ENCODE measurements around the gene BACH2. TPM values are rescaled to one million over a fixed set of nuclear protein-coding genes. Genes with fewer than 3 reads are reported as not detected.
A peak's percentile ranks its signal among the peaks of the same experiment; 100 is the strongest.
"Not testable (repeated sequence)": the region's sequence is repeated elsewhere in the genome, so short reads cannot be mapped to it uniquely, and the experiment has no call there.

The BACH2 gene
- total RNA-seq, 1 experiment from 2014 or later: not detected

- no peak overlapping the region for H3K4me3 ChIP-seq
- H3K27me3 ChIP-seq: peaks cover 5% of the 10 kb centered on the region
- H3K36me3 ChIP-seq: no peaks in the 10 kb centered on the region
- no peaks in the 10 kb centered on the region for H3K9me3 ChIP-seq
- peak; percentile 32 for DNase-seq
Measured at GRCh38 chr6:89895276-89895874, 401.3 kb downstream of the BACH2 start.

GRCh38 chr6:89894169-89894568, 402.5 kb downstream of the BACH2 start, which contains the start of gene GJA10:
Gene GJA10, plus strand, starts transcription at chr6:89894469. Its CDS starts 0 bp downstream, at chr6:89894469.
- no peak within 1 kb of the TSS for H3K4me3 ChIP-seq
- no peaks in the 10 kb centered on the region for H3K9me3 ChIP-seq
- H3K27me3 ChIP-seq: peaks cover 4% of the 10 kb centered on the region; the same call in 1 of the 2 replicates
- DNase-seq: no peak
- no peaks in the 10 kb centered on the region for H3K36me3 ChIP-seq

- H3K9me3 ChIP-seq, H3K27me3 ChIP-seq, H3K4me3 ChIP-seq, H3K36me3 ChIP-seq, DNase-seq: not testable (repeated sequence)
Measured at GRCh38 chr6:89892577-89892976, 404.1 kb downstream of the BACH2 start.

DNA sequence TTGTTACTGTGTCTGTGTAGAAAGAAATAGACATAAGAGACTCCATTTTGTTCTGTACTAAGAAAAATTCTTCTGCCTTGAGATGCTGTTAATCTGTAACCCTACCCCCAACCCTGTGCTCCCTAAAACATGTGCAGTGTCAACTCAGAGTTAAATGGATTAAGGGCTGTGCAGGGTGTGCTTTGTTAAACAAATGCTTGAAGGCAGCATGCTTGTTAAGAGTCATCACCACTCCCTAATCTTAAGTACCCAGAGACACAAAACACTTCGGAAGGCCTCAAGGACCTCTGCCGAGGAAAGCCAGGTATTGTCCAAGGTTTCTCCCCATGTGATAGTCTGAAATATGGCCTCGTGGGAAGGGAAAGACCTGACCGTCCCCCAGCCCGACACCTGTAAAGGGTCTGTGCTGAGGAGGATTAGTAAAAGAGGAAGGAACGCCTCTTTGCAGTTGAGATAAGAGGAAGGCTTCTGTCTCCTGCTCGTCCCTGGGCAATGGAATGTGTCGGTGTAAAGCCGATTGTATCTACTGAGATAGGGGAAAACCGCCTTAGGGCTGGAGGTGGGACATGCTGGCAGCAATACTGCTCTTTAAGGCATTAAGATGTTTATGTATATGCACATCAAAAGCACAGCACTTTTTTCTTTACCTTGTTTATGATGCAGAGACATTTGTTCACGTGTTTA, 405.7 kb downstream of the BACH2 start:
- not testable (repeated sequence) for H3K27me3 ChIP-seq, H3K4me3 ChIP-seq

DNA sequence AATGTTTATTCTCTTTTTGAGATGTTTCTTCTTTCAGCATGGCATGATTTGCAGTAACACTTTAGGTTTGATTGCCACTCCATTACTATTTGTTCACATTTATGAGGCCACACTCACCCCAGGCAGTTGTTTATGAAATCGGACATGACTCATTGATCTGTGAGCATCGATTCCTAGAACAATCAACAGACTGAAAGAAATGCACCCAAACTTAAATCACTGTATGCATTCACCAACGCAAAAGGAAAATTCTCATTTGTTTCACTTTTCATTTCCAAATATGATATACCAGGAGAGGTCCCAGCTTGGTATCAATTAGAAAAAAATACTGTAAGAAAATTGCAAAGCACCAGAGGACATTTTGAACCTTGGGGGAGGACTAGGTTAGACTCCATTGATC, 407.8 kb downstream of the BACH2 start:
- no peak overlapping the region for H3K4me3 ChIP-seq
- H3K36me3 ChIP-seq: no peaks in the 10 kb centered on the region
- H3K9me3 ChIP-seq: no peaks in the 10 kb centered on the region
- H3K27me3 ChIP-seq: peaks cover 4% of the 10 kb centered on the region; the same call in 1 of the 2 replicates
- DNase-seq: no peak

More for the DNA sequence above, 405.7 kb downstream of the BACH2 start:
- H3K9me3 ChIP-seq, H3K36me3 ChIP-seq, DNase-seq: not testable (repeated sequence)

DNA sequence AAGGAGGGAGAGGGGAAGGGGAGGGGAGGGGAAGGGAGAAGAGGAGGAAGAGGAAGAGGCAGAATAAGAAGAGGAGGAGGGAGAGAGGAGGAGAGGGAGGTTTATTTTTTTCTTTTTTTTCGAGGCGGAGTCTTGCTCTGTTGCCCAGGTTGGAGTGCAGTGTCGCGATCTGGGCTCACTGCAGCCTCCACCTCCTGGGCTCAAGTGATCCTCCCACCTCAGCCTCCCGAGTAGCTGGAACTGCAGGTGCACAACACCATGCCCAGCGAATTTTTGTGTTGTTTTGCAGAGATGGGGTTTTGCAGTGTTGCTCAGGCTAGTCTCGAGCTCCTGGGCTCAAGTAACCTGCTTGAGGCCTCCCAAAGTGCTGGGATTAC, 408.5 kb downstream of the BACH2 start:
- Histone ChIP-seq H3K27me3 (peaks cover 4% of the 10 kb centered on the region; the same call in 1 of the 2 replicates), H3K9me3 (no peaks in the 10 kb centered on the region), H3K36me3 (no peaks in the 10 kb centered on the region), H3K4me3 (no peak overlapping the region)
- DNase-seq: no peak

DNA sequence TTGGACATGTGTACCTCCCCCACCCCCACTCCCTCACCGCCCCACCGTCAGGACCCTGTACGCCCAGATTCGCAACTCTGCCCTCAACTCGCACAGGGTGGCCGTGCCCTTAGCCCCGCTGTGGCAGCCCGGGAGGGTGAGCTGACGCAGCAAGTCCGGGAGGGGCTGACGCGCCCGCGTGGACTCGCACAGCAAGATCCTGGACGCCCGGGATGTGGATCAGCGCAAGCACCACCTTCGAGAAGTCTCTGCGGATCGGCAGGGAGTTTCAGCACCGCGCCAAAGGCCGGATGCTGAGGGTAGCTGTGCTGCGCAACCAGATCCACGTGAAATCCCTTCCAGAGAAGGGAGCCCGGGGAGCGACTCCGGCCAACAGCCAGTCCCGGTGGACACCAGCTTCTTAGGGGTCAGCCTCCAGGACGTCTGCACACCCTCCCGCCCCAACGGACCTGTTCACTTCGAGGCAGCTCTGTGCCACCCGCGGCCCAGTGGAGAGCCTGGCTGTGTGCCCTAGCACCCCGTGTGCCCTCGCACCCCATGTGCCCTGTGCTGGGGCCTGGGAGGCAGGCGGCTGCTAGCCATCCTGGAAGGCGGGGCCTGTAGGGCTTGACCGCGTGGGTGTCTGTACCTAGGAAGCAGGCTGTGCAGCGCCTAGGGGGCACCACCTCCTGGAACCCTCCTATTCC, 409.0 kb downstream of the BACH2 start:
- H3K9me3 ChIP-seq: no peaks in the 10 kb centered on the region
- H3K4me3 ChIP-seq: no peak overlapping the region
- peaks cover 4% of the 10 kb centered on the region; the same call in 1 of the 2 replicates for H3K27me3 ChIP-seq
- H3K36me3 ChIP-seq: no peaks in the 10 kb centered on the region
- DNase-seq: no peak

GRCh38 chr6:89886378-89887120, 410.1 kb downstream of the BACH2 start:
- no peak for DNase-seq
- Histone ChIP-seq H3K9me3 (no peaks in the 10 kb centered on the region), H3K27me3 (peaks cover 4% of the 10 kb centered on the region; the same call in 1 of the 2 replicates), H3K36me3 (no peaks in the 10 kb centered on the region), H3K4me3 (no peak overlapping the region)

Data from MG63 (cell line).